Measurements from ENCODE around the gene CNGB1.
"Not testable (repeated sequence)": the region's sequence is repeated elsewhere in the genome, so short reads cannot be mapped to it uniquely, and the experiment has no call there.

CNGB1 gene

GRCh38 chr16:57903656-57904055 is 67.3 kb downstream of the CNGB1 start:
- no peak for DNase-seq (ENCODE audit: low read depth)

GRCh38 chr16:57901480-57902069 is 69.4 kb downstream of the CNGB1 start:
- DNase-seq (ENCODE audit: low read depth), result no peak

- no peak for DNase-seq (ENCODE audit: low read depth)
Observed at GRCh38 chr16:57900796-57901479, 70.0 kb downstream of the CNGB1 start.

- DNase-seq (ENCODE audit: low read depth), result peak; percentile 52
Observed at GRCh38 chr16:57899771-57900661, 70.9 kb downstream of the CNGB1 start.

GRCh38 chr16:57898961-57899360 is 72.0 kb downstream of the CNGB1 start:
- no peak for DNase-seq (ENCODE audit: low read depth)

GRCh38 chr16:57897996-57898395 is 72.9 kb downstream of the CNGB1 start:
- no peak for DNase-seq (ENCODE audit: low read depth)

- DNase-seq (ENCODE audit: low read depth), result no peak
Observed at GRCh38 chr16:57897053-57897784, 73.7 kb downstream of the CNGB1 start.

- DNase-seq (ENCODE audit: low read depth), result not testable (repeated sequence)
Observed at GRCh38 chr16:57895081-57895547, 75.8 kb downstream of the CNGB1 start.

- no peak for DNase-seq (ENCODE audit: low read depth)
Observed at GRCh38 chr16:57894390-57895080, 76.4 kb downstream of the CNGB1 start.

GRCh38 chr16:57893559-57894389 is 77.2 kb downstream of the CNGB1 start:
- no peak for DNase-seq (ENCODE audit: low read depth)

- no peak for DNase-seq (ENCODE audit: low read depth)
Observed at GRCh38 chr16:57893217-57893558, 77.7 kb downstream of the CNGB1 start.

- DNase-seq (ENCODE audit: low read depth), result no peak
Observed at GRCh38 chr16:57892447-57893096, 78.4 kb downstream of the CNGB1 start.

GRCh38 chr16:57892041-57892440 is 78.9 kb downstream of the CNGB1 start:
- no peak for DNase-seq (ENCODE audit: low read depth)

- DNase-seq (ENCODE audit: low read depth), result no peak
Observed at GRCh38 chr16:57890752-57891111, 80.2 kb downstream of the CNGB1 start.

GRCh38 chr16:57889960-57890751 is 80.8 kb downstream of the CNGB1 start:
- no peak for DNase-seq (ENCODE audit: low read depth)

GRCh38 chr16:57889522-57889921 is 81.4 kb downstream of the CNGB1 start:
- no peak for DNase-seq (ENCODE audit: low read depth)

GRCh38 chr16:57889111-57889510 is 81.8 kb downstream of the CNGB1 start:
- no peak for DNase-seq (ENCODE audit: low read depth)

- no peak for DNase-seq (ENCODE audit: low read depth)
Observed at GRCh38 chr16:57888128-57888527, 82.8 kb downstream of the CNGB1 start.

- DNase-seq (ENCODE audit: low read depth), result no peak
Observed at GRCh38 chr16:57887711-57888110, 83.2 kb downstream of the CNGB1 start.

All from CMK (cell line).